GM19467 (cell line): ENCODE results near the gene SLC45A3.

ENCODE experiments used
- ATAC-seq: cut with Tn5 transposase; IDR thresholded peaks from one replicate; pipeline ENCODE4 v1.9.1; 2021; ENCODE audit warnings: mild to moderate bottlenecking, moderate library complexity; ENCODE audit not compliant: unreplicated experiment

SLC45A3 gene

DNA sequence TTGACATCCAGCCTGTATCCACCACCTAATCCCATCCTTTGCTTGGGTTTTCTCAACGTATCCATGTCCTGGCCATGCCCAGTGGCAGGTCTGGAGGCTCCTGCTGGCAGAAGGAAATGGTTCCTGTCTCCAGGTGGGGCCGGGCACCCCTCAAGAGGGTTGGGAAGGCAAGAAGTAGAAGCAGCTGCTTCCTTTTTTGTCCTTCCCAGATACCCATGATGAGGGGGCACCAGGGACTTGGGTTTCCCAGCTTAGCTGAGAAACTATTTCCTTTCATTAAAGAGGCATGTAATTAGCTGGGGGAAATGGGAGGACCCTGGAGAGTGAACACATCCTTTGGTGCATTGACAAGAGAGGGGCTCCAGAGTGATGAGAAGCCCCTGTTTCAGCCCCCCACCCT is 21.1 kb upstream of the SLC45A3 start:
- no peak for ATAC-seq

DNA sequence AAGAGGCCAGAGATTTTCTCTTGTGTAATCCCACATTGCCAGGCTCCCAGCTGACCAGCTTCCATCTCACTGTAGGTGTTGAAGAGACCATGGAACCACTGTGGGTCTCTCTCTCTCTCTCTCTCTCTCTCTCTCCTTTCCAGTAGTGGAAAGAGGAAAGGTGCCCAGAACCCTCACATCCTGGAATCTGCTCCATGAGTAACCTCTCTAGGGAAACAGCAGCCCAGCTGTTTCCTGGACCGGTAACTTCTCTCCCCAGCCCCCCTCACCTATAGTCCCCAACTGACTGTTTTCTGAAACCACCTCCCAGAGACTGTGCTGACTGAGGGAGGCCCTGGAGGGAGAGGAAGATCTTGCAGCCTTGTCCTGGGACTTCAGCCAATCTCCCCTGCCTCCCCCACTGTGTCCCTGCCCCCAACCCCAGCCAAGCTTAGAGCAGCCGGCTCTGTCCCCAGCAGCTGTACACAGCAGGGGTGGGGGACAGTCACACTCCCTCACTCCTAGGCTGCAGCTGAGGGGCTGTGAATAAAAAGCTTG is 20.6 kb upstream of the SLC45A3 start:
- ATAC-seq = no peak

DNA sequence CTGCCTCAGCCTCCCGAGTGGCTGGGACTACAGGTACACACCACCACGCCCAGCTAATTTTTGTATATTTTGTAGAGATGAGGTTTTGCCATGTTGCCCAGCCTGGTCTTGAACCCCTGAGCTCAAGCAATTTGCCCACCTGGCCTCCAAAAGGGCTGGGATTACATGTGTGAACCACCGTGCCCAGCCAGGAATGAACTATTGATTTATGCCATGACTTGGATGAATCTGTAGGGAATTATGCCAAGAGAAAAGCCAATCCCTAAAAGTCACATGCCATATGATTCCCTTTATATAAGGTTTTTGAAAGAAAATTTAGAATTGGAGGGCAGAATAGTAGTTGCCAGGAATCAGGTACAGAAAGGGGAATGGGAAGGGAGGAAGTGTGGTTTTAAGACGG is 19.1 kb upstream of the SLC45A3 start:
- no peak for ATAC-seq

DNA sequence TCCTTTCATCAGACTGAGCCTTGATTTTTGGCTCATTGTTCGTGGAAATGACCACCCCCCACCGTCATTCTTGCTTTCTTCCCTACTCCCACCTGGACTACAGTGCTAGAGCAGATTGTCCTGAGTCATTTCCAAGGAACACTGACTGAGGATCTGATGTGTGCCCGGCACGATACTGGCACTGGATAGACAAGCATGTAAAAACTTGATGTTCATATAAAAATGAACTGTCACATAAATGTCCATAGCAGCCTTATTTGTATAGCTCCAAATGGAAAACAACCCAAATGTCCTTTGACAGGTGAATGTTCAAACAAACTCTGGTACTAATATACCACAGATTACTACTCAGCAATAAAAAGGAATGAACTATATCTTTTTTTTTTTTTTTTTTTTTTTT is 18.6 kb upstream of the SLC45A3 start:
- no peak for ATAC-seq

DNA sequence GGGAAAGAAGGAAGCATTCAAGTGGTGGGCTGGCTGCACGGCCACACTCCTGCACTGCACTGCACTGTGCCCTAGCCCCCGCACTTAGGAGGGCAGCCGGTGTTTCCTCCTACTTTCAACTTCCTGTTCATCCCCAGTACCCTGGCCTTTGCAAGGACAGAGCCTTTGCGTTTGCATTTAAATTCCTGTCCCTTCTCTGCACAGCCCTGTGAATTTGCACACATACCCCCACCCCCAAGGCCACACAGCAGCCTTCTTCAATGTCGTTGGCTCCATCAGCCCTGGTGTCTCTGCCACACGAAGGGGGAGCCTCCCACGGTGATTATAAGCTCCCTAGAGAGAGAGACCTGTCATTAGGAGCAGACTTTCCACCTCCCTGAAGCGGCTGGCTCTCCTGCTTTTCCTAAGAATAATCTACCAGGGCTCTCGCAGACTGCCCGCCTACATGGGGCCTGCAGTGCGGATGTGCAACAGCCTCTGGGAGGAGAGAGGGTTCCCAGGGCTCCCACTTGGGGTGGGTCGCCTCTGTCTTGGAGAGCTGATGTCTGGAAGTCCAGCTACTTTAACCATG is 13.2 kb upstream of the SLC45A3 start:
- ATAC-seq = no peak

DNA sequence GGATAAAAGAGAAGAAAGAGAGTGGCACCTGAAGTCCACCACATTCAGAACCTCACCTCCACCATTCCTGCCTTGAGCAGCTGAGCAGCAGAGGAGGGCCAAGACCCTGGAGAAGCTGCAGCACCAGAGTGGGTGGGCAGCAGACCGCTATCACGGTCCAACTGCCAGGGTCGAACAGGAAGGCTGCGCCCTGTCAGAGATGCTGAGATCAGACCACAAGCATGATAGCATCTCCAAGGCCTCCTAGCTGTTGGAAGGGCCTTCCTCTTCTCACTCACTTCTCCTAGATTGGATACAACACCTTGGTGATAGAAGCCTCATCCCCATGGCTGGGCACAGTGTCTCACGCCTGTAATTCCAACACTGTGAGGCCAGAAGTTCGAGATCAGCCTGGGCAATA is 12.1 kb upstream of the SLC45A3 start:
- ATAC-seq = no peak

DNA sequence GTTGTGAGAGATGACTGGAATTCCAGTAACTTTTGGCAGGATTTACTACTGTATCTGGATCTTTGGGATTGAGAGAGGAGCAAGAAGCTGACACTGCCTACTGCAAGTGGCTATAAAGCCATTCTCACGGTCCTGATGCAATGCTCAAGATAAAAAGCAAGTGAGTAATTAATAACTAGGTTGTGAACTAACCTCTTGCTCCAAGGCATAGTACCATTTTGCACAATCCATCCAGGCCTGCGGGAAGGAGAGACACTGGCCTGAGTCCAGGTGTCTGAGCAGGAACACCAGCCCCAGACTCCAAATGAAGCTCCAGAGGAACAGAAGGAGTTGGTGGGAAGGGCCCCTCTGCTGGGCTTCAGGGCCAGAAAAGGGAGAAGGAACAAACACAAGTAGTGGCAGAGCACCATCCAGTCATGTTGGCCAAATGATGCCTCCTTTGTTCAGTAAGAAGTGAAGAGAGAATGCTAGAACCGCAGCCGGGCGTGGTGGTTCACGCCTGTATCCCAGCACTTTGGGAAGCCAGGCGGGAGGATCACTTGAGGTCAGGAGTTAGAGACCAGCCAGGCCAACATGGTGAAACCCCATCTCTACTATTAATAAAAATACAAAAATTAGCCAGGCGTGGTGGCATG is 9.9 kb upstream of the SLC45A3 start:
- no peak for ATAC-seq

DNA sequence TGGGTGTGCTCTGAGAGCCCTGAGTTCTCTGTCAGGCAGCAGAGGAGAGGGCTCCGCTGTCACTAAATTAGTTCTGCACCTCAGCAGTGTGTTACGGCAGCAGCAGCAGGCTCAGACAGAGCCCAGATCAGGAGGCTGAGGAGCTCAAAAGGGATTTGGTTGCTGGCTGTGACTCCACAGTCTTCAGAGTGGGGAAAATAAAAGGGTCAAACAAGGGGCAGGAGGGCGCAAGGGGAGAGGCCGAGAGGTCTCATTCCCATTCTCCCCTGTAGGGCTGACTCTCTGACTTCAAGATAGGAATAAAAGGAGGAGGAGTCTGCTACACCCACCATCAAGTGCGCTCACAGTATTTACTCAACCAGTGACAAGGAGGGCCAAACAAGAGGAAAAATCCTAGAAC is 9.2 kb upstream of the SLC45A3 start:
- ATAC-seq = no peak

DNA sequence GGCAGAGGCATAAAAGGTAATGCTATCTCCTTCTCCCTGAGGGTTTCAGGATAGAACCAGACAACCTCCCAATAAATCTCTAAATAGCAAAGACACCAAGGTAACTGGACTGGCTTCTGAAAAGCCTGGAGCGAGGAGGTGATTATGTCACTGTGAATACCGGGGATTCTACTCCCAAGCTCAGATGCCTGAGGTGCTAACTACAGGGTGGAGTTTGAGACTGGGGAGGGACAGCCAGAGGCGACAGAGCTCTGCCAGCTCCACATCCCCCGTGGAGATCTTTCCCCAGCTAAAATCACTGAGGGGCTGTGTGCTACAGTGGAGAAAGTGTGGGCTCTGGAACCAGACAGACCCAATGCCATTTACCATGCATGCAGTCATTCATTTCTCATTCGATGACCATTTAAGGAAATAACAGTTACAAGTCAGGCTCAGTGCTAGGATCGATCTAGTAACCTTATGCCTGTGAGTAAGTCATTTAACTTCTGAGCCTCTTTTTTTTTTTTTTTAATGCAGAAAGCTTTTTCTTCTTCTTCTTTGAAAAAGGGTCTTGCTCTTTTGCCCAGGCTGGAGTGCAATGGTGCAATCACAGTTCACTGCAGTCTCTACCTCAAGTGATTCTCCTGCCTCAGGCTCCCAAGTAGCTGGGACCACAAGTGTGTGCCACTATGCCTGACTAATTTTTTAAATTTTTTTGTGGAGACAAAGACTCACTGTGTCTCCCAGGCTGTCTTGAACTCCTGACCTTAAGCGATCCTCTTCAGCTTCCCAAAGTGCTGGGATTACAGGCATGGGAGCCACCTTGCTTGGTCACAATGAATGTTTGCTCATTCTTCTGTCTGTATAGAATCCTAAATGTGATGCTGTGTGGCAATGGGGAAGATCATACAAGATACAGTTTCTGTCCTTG is 8.1 kb upstream of the SLC45A3 start:
- ATAC-seq = no peak

DNA sequence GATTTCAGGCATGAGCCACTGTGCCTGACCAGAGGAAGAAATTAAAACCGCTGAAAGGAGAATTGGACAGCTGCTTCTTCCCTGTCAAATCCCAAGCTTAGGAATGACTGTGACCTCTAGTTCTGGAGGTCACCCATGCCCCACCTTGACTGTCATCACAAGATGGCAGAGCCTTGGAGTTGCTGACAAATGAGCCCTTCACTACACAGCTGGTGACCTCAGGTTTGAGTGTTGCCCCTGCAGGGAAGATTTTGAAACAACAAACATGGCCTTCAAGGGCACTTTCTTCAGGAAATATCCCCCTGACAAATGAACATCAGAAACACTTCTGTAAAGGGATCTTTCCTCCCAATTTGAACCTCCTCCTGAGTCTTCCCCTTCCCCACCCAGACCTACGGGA is 6.9 kb upstream of the SLC45A3 start:
- ATAC-seq = no peak

DNA sequence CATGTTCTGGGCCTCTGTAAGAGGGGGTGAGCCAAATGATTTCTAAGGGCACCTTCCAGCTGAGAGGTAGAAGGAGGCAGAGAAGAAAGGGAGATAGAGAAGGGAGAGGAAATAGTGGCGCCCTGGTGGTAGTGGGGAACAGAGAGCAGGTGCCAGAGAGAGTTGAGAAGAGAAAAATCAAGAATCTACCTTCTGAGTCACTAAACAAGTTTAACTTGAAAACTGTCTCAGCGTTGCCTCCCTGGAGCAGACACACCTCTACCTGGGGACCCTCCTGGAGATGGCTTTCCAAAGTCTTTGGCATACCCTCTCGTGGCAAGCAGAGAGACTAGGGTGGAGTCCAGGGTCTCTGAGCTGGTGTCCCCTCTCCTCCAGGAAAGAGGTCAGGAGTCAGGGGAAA is 1.1 kb upstream of the SLC45A3 start:
- ATAC-seq = no peak

DNA sequence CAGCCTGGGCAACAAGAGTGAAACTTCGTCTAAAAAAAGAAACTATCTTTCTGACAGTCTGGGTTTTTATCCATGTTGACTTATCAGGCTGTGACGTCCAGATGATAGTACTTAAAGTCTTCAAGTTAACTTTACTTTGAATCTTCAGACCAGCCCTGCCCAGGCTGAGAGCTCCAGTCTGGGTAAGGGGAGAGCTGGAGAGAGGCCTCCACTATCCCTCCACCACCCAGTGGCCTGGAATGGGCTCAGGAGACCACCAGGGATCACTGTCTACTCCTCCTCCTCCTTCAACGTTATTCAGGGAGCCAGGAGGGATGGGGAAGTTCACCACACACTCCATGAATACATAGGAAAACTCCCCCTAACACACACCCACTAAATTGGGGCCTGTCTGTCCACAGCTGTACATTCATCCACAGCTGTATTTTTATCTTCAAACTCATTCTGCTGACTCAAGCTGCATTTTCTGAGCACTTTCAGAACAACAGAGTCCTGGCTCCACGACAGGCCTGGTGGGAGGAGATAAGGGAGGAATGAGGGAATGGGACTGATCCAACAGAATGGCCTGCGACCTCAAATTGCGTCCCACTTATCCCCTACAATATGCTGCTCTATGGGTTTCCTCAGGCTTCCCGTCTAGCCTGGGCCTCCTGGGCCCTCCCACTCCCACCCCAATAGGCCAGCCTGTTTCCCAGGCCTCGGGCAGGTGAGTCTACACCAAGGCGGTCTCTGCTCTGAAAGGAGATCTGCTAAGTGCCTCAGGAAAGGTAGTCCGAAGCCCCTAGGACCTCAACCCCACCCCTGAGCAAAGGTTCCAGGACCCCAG is 1.8 kb downstream of the SLC45A3 start:
- ATAC-seq = no peak

DNA sequence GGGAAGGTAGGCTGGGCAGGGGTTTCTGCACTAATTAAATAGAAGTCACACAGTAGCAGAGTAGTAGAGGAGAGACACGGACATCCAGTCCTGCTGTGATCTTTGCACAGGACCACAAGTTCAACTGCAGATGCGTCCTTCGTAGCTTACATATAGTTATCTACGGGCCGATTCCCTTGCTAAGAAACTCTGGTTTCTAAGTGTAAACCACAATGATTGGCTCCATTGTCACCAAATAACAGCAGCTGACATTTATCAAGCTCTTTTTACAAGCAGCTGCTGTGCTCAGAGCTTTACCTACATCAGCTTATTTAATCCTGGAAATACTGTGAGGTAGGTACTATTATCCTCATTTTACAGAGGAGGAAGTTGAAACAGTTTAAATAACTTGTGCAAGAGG is 3.1 kb downstream of the SLC45A3 start:
- ATAC-seq = no peak

DNA sequence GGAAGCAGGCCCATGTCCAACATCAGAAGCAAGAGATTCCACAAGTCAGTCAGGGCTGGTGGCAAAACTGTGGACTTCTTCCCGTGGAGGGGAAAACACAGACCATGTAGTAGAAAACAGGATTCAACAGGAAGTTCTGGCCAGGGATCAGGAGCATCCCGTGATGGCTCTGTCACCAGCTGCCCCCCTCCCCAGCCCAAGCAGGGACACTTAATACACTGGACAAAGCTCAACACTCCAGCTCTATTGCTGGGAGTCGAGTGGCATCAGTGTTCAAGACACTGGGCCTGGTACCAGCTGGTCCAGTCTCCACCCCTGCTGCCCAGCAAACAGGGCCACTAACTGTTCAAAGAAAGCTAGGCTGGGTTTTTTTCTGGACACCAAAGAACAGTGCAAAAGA is 3.7 kb downstream of the SLC45A3 start:
- ATAC-seq = no peak

DNA sequence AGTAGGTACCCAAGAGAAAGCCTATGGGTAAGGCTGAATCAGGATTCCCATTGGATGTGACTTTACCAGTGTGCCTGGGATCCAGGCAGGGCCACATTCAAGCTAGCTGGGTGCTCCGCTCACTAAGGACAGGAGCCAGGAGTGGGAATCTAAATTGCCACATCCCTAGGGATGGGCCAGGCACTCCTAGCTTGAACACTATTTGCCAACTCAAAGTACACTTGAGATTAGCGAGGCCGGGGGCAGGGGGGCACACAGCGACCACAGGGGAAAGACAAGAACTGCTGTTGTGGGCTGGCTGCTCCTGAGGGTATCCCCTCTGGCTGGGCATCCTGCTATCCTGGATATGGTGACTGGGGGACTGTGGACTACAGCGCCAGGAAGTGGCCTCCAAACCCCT is 4.3 kb downstream of the SLC45A3 start:
- ATAC-seq = no peak

DNA sequence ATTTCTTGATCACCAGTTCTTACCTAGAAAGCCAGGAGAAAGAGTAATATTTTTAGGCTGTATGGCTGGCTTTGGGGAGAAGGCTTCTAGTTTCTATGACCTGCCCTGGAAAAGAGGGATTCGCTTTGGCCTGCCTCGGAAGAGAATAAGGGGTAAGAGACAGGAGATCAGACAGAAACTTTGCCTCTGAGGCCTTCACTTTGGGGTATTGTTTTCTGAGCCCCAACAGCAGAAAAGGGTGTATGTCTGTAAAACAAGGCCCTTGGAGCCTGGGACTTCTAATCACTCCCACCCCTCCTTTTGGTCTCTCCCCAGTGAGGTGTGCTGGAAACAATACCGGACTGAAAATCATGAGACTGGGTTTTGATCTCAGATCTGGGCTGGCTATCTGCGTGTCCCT is 5.1 kb downstream of the SLC45A3 start:
- no peak for ATAC-seq

DNA sequence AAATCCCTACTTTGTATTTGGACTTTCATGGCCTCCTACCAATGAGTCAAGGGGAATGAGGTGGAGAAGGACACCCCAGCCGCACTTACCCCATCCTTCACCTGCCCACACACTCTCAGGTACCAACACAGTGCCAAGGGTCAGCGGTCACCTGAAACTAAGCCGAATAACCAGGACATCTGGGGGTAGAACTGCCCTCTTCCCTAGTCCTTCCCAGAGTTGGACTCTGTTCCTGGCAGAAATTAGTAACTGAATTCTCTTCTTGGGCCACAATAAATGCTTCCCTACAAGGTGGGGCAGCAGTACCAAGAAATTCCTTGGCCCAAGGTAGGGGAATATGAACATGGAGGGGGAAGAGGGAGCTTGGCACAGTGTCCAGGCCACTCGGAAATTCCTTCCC is 7.3 kb downstream of the SLC45A3 start:
- no peak for ATAC-seq

DNA sequence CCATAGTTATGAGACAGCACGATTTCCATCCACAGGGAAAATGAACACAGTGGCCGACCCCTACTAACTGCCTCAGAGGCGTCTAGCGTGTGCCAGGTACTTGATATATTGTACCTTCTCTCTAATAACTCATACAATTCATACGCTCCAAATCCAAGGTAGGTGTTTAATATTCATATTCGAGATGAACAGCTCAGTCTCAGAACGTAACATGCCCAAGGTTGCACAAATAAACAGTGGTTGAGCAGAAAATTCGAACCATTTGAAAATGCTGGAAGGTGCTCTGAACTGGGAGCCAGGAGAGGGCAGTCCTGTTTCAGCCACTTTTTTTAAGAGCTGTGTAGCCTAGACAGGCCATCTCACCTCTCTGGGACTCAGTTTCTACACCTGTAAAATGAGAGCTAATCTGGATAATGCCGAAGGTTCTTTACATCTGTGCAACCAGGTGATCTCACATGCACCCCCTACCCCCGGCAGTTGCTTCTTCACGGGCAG is 7.9 kb downstream of the SLC45A3 start:
- no peak for ATAC-seq

DNA sequence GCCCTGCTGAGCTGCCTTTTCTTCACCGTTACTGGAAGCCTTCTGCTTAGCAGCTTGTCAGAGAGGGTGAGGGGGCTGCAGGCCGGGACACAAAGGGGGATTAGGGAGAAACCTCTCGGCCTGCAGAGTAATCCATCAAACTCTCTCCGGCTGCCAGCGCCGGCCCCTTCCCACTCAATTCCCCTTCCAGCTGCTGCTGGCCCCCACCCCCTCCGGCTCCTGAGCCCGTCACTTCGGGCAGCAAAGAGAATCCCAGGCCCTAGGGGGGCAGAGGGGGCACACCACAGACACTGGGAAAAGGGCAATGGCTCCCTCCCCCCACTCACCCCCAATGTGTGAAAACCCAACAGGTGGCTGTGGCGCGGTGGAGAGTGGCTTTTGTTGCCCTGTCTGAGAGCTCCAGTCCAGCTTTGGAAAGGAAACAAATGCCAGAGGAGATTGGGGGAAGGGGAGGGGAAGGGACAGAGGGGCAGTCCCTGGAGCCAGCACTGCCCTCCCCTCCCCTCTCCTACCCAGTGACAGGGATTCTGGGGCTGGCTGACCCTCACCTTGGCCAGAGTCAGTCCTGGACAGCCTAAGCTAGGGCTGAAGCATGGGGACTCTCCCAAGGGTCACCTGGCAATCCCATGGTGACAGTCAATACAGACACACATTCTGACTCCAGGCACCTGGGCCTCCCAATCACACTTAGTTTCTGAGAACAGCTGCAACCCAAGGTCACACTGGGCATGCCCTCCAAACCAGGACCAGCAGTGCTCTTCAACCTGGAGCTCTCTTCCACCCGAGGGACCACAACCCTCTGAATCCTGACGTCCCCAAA is 9.5 kb downstream of the SLC45A3 start:
- ATAC-seq = no peak

DNA sequence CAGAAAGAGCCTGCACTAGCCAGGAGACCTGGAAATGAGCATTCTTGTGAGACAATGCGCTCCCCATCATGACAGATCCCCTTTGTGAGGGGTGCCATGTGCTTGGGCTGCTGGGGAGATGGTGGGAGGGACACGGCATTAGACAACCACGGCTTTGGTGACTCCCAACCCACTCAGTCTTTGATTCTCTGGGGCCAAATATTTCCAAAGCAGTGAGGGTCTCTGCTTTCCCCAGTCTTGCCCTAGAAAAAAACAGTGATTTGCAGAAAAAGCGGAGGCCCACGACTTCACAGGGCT is 10.2 kb downstream of the SLC45A3 start:
- no peak for ATAC-seq
